GM18498 (cell line): ENCODE measurements around the gene ASRGL1.
"Not testable (repeated sequence)": the region's sequence is repeated elsewhere in the genome, so short reads cannot be mapped to it uniquely, and the experiment has no call there.

Experiments used
- ATAC-seq: cut with Tn5 transposase; IDR thresholded peaks from one replicate; pipeline ENCODE4 v1.9.1; 2021; ENCODE audit warnings: mild to moderate bottlenecking, moderate library complexity; ENCODE audit not compliant: unreplicated experiment

Gene ASRGL1

GRCh38 chr11:62352355-62353336 is 15.4 kb downstream of the ASRGL1 start:
- ATAC-seq: no peak

- ATAC-seq: no peak
These were observed 16.6 kb downstream of the ASRGL1 start for GRCh38 chr11:62353841-62354240.

- no peak for ATAC-seq
These were observed 21.0 kb downstream of the ASRGL1 start for GRCh38 chr11:62358273-62358672.

GRCh38 chr11:62359475-62359874 is 22.2 kb downstream of the ASRGL1 start:
- no peak for ATAC-seq

GRCh38 chr11:62360685-62361084 is 23.4 kb downstream of the ASRGL1 start:
- no peak for ATAC-seq

GRCh38 chr11:62368861-62369477 is 31.7 kb downstream of the ASRGL1 start:
- ATAC-seq: not testable (repeated sequence)

- no peak for ATAC-seq
These were observed 33.6 kb downstream of the ASRGL1 start for GRCh38 chr11:62370743-62371440.

GRCh38 chr11:62372871-62373270 is 35.6 kb downstream of the ASRGL1 start:
- no peak for ATAC-seq

GRCh38 chr11:62373464-62374119 is 36.3 kb downstream of the ASRGL1 start:
- ATAC-seq: no peak

- no peak for ATAC-seq
These were observed 37.6 kb downstream of the ASRGL1 start for GRCh38 chr11:62374801-62375200.

GRCh38 chr11:62378459-62379063 is 41.3 kb downstream of the ASRGL1 start:
- ATAC-seq: not testable (repeated sequence)

- not testable (repeated sequence) for ATAC-seq
These were observed 42.3 kb downstream of the ASRGL1 start for GRCh38 chr11:62379586-62379985.

- not testable (repeated sequence) for ATAC-seq
These were observed 43.6 kb downstream of the ASRGL1 start for GRCh38 chr11:62380821-62381245.

GRCh38 chr11:62383822-62384221 is 46.6 kb downstream of the ASRGL1 start:
- ATAC-seq: no peak

- not testable (repeated sequence) for ATAC-seq
These were observed 48.8 kb downstream of the ASRGL1 start for GRCh38 chr11:62386083-62386482.

GRCh38 chr11:62387381-62387780 is 50.1 kb downstream of the ASRGL1 start:
- no peak for ATAC-seq

- ATAC-seq: no peak
These were observed 51.8 kb downstream of the ASRGL1 start for GRCh38 chr11:62388999-62389398.

- no peak for ATAC-seq
These were observed 53.0 kb downstream of the ASRGL1 start for GRCh38 chr11:62390237-62390636.

GRCh38 chr11:62390722-62391121 is 53.5 kb downstream of the ASRGL1 start:
- ATAC-seq: no peak

GRCh38 chr11:62391642-62392425 is 54.6 kb downstream of the ASRGL1 start:
- no peak for ATAC-seq
